ENCODE data around the gene TESK2.

GRCh38 chr1:45479039-45479748 lies 11.8 kb downstream of the TESK2 start:
- TF ChIP-seq, protein P1, sequence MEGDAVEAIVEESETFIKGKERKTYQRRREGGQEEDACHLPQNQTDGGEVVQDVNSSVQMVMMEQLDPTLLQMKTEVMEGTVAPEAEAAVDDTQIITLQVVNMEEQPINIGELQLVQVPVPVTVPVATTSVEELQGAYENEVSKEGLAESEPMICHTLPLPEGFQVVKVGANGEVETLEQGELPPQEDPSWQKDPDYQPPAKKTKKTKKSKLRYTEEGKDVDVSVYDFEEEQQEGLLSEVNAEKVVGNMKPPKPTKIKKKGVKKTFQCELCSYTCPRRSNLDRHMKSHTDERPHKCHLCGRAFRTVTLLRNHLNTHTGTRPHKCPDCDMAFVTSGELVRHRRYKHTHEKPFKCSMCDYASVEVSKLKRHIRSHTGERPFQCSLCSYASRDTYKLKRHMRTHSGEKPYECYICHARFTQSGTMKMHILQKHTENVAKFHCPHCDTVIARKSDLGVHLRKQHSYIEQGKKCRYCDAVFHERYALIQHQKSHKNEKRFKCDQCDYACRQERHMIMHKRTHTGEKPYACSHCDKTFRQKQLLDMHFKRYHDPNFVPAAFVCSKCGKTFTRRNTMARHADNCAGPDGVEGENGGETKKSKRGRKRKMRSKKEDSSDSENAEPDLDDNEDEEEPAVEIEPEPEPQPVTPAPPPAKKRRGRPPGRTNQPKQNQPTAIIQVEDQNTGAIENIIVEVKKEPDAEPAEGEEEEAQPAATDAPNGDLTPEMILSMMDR (conservative IDR thresholded peaks at IDR 0.05; ENCODE audit: low read length) = no peak
- no peak for TF ChIP-seq EZH2phosphoT487 (IDR thresholded peaks at IDR 0.05; ENCODE audit: borderline replicate concordance, low read depth, low read length)

All from OCI-LY7 (cell line).